ENCODE measurements around the gene KRTAP9-4.
"Not testable (repeated sequence)": the region's sequence is repeated elsewhere in the genome, so short reads cannot be mapped to it uniquely, and the experiment has no call there.

DNA sequence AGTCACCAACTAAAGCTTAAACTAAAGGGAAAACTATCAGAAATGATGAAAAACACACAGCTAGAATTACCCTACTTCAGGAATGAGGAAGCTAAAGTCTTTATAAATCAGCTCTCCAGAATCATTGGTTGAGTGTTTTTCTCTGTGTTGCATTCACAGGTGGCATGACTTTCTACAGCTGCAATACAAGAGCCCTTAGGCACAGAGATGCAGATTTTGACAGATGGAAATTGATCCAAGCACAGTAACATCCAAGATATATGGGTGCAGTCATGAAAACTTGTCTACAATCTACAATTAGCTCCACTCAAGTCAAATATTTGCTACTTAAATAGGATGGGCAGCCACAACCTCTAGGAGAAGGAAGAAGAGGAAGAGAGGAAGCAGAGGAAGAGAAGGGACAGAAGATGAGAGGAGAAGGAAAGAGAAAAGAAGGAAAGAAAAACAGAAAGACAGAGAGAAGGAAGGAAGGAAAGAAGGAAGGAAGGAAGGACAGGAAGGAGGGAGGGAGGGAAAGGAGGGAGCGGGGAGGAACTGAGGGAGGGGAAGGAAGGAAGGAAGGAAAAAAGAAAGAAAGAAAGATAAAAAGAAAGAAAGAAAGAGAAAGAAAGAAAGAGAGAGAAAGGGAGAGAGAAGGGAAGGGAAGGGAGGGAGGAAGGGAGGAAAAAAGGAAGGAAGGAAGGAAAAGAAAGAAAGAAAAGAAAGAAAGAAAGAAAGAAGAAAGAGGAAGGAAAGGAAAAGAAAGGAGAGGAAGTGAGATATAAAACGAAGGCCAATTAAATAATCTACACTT, 2.3 kb upstream of the KRTAP9-4 start:
- TF ChIP-seq, protein P1, sequence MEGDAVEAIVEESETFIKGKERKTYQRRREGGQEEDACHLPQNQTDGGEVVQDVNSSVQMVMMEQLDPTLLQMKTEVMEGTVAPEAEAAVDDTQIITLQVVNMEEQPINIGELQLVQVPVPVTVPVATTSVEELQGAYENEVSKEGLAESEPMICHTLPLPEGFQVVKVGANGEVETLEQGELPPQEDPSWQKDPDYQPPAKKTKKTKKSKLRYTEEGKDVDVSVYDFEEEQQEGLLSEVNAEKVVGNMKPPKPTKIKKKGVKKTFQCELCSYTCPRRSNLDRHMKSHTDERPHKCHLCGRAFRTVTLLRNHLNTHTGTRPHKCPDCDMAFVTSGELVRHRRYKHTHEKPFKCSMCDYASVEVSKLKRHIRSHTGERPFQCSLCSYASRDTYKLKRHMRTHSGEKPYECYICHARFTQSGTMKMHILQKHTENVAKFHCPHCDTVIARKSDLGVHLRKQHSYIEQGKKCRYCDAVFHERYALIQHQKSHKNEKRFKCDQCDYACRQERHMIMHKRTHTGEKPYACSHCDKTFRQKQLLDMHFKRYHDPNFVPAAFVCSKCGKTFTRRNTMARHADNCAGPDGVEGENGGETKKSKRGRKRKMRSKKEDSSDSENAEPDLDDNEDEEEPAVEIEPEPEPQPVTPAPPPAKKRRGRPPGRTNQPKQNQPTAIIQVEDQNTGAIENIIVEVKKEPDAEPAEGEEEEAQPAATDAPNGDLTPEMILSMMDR (IDR thresholded peaks at IDR 0.05; ENCODE audit: low read depth, low read length), result not testable (repeated sequence)
- TF ChIP-seq EZH2phosphoT487 (IDR thresholded peaks at IDR 0.05; ENCODE audit: low read depth), result not testable (repeated sequence)
